ENCODE data around the gene PIK3IP1. TPM values are rescaled to one million over a fixed set of nuclear protein-coding genes. Genes with fewer than 3 reads are reported as not detected.

The PIK3IP1 gene
- total RNA-seq, 1 experiment from 2014 or later: 6.2 TPM

GRCh38 chr22:31276426-31277167 lies 15.7 kb downstream of the PIK3IP1 start:
- TF ChIP-seq CTCF (IDR thresholded peaks at IDR 0.05; ENCODE audit: unreplicated experiment): no peak
- CTCF ChIA-PET: no interaction called here
- BruUV-seq (replicated peaks): no TSS peak
- H3K4me1 Mint-ChIP-seq (ENCODE audit: low read depth, unreplicated experiment): peaks cover 27% of the 10 kb centered on the region
- peaks cover 32% of the 10 kb centered on the region for H3K36me3 Mint-ChIP-seq (ENCODE audit: insufficient read depth, unreplicated experiment)
- H3K27ac Mint-ChIP-seq (ENCODE audit: unreplicated experiment): no peak overlapping the region
- no peaks in the 10 kb centered on the region for H3K9me3 Mint-ChIP-seq (ENCODE audit: low read depth, unreplicated experiment)
- H3K4me3 Mint-ChIP-seq (ENCODE audit: low read depth, unreplicated experiment): no peak overlapping the region
- H3K27me3 Mint-ChIP-seq (ENCODE audit: unreplicated experiment): no peaks in the 10 kb centered on the region
- intact Hi-C loops (cut with micrococcal nuclease; ENCODE audit: unreplicated experiment): no loop called here
- no peak for DNase-seq

- intact Hi-C loops (cut with micrococcal nuclease; ENCODE audit: unreplicated experiment): no loop called here
These were observed 16.7 kb downstream of the PIK3IP1 start for GRCh38 chr22:31275576-31275975.

GRCh38 chr22:31275018-31275417 lies 17.3 kb downstream of the PIK3IP1 start:
- Mint-ChIP-seq H3K27me3 (ENCODE audit: unreplicated experiment) (no peaks in the 10 kb centered on the region), H3K9me3 (ENCODE audit: low read depth, unreplicated experiment) (no peaks in the 10 kb centered on the region), H3K4me3 (ENCODE audit: low read depth, unreplicated experiment) (no peak overlapping the region), H3K4me1 (ENCODE audit: low read depth, unreplicated experiment) (peaks cover 27% of the 10 kb centered on the region), H3K36me3 (ENCODE audit: insufficient read depth, unreplicated experiment) (peaks cover 24% of the 10 kb centered on the region), H3K27ac (ENCODE audit: unreplicated experiment) (no peak overlapping the region)
- CTCF ChIA-PET: interaction anchor here (1.1 kb wide), 1 partner anchor 17 kb away, joined by 4 read pairs; the partner anchor contains the start of gene PIK3IP1
- intact Hi-C loops (cut with micrococcal nuclease; ENCODE audit: unreplicated experiment): no loop called here
- no peak for TF ChIP-seq CTCF (IDR thresholded peaks at IDR 0.05; ENCODE audit: unreplicated experiment)
- no peak for DNase-seq
- no TSS peak for BruUV-seq (replicated peaks)

More at GRCh38 chr22:31275576-31275975, 16.7 kb downstream of the PIK3IP1 start:
- CTCF ChIA-PET: no interaction called here
- no peak for DNase-seq
- no TSS peak for BruUV-seq (replicated peaks)
- peaks cover 26% of the 10 kb centered on the region for H3K36me3 Mint-ChIP-seq (ENCODE audit: insufficient read depth, unreplicated experiment)
- no peaks in the 10 kb centered on the region for H3K9me3 Mint-ChIP-seq (ENCODE audit: low read depth, unreplicated experiment)
- no peak overlapping the region for H3K4me3 Mint-ChIP-seq (ENCODE audit: low read depth, unreplicated experiment)
- H3K4me1 Mint-ChIP-seq (ENCODE audit: low read depth, unreplicated experiment): peaks cover 33% of the 10 kb centered on the region
- TF ChIP-seq CTCF (IDR thresholded peaks at IDR 0.05; ENCODE audit: unreplicated experiment): no peak
- H3K27ac Mint-ChIP-seq (ENCODE audit: unreplicated experiment): no peak overlapping the region
- H3K27me3 Mint-ChIP-seq (ENCODE audit: unreplicated experiment): no peaks in the 10 kb centered on the region

- H3K9me3 Mint-ChIP-seq (ENCODE audit: low read depth, unreplicated experiment): no peaks in the 10 kb centered on the region
- BruUV-seq (replicated peaks): no TSS peak
- H3K27me3 Mint-ChIP-seq (ENCODE audit: unreplicated experiment): no peaks in the 10 kb centered on the region
- H3K4me3 Mint-ChIP-seq (ENCODE audit: low read depth, unreplicated experiment): no peak overlapping the region
- TF ChIP-seq CTCF (IDR thresholded peaks at IDR 0.05; ENCODE audit: unreplicated experiment): no peak
- peaks cover 31% of the 10 kb centered on the region for H3K36me3 Mint-ChIP-seq (ENCODE audit: insufficient read depth, unreplicated experiment)
- intact Hi-C loops (cut with micrococcal nuclease; ENCODE audit: unreplicated experiment): no loop called here
- CTCF ChIA-PET: interaction anchor here (0.7 to 2.5 kb wide), 2 partner anchors 39 to 184 kb away, joined by 3 to 10 read pairs; no protein-coding TSS in a partner anchor
- no peak overlapping the region for H3K27ac Mint-ChIP-seq (ENCODE audit: unreplicated experiment)
- no peak for DNase-seq
- H3K4me1 Mint-ChIP-seq (ENCODE audit: low read depth, unreplicated experiment): peaks cover 24% of the 10 kb centered on the region
These were observed 18.3 kb downstream of the PIK3IP1 start for GRCh38 chr22:31274017-31274416.
